Epithelial cell of esophagus (primary cell): ENCODE results near the gene NUP62.

ENCODE experiments used
- DNase-seq: peaks from one replicate; pipeline ENCODE4 v3.0.0; 2010; ENCODE audit warnings: low read depth
- H3K4me3 ChIP-seq: 2 replicates; pipeline ENCODE4 v1.5.1; 2011; ENCODE audit warnings: mild to moderate bottlenecking, low read length, control low read depth
- TF ChIP-seq, protein P1 (sequence below): IDR thresholded peaks from 2 replicates; pipeline ENCODE4 v1.5.1; 2011; ENCODE audit warnings: low read depth, mild to moderate bottlenecking, low read length, control low read depth, inconsistent platforms; ENCODE audit not compliant: insufficient read depth; ENCODE audit errors: missing control alignments

NUP62 gene

DNA sequence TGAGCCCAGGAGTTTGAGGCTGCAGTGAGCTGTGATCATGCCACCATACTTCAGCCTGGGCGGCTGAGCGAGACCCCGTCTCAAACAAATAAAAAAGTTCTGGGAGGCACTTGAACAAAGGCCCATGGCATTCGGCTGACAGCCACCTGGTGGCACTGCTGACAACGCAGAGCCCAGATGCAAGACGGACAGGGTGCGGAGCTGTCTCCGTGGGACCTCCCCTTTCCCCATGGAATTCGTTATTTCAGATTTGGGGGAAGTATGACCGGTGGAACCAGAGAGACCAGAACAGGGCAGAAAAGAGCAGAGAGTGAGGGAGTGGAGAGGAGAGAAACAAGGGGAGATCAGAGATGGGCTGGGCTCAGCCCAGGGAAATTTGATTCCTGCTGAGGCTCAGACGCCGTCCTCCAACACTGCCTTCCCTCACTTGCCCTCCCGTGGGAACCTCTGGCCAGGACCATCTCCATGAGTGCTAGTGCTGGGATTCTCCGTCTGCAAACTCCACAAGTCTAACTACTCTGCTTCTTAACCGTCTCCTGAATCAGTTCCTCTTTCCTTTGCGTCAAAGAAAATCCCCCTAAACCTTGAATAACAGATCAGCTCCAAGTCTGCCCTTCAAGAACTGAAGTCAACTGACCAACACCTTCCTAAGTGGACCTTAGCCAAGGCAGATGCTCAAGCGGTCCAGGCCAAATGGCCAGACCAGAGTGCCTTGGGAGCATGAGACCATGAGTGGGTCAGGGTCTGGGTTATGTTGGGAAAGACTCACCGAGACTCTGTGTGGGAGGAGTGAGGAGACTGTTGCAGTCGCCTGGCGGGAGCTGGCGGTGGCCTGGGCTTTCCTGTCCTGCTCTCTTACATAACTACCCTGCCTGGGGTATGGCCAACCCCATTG, 12.2 kb downstream of the NUP62 start:
- no peak overlapping the region for H3K4me3 ChIP-seq
- peak; percentile 35 for DNase-seq
- TF ChIP-seq, protein P1, sequence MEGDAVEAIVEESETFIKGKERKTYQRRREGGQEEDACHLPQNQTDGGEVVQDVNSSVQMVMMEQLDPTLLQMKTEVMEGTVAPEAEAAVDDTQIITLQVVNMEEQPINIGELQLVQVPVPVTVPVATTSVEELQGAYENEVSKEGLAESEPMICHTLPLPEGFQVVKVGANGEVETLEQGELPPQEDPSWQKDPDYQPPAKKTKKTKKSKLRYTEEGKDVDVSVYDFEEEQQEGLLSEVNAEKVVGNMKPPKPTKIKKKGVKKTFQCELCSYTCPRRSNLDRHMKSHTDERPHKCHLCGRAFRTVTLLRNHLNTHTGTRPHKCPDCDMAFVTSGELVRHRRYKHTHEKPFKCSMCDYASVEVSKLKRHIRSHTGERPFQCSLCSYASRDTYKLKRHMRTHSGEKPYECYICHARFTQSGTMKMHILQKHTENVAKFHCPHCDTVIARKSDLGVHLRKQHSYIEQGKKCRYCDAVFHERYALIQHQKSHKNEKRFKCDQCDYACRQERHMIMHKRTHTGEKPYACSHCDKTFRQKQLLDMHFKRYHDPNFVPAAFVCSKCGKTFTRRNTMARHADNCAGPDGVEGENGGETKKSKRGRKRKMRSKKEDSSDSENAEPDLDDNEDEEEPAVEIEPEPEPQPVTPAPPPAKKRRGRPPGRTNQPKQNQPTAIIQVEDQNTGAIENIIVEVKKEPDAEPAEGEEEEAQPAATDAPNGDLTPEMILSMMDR, result peak; percentile 55

DNA sequence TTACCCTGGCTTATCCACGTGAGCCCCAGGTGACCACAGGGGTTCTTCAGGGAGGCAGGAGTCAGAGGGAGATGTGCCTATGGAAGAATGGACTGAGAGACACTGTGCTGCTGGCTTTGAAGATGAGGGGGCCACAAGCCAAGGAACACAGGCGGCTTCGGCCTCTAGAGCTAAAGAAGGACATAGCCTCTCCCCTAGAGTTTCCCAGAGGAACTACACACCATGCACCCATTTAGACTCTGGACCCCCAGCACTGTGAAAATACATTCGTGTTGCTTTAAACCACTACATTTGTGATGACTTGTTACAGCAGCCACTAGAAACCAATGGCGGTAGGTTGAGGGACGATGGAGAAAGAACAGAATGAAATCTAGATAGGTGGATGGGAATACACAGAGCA, 14.0 kb downstream of the NUP62 start:
- TF ChIP-seq, protein P1, result peak; percentile 12
- no peak overlapping the region for H3K4me3 ChIP-seq

DNA sequence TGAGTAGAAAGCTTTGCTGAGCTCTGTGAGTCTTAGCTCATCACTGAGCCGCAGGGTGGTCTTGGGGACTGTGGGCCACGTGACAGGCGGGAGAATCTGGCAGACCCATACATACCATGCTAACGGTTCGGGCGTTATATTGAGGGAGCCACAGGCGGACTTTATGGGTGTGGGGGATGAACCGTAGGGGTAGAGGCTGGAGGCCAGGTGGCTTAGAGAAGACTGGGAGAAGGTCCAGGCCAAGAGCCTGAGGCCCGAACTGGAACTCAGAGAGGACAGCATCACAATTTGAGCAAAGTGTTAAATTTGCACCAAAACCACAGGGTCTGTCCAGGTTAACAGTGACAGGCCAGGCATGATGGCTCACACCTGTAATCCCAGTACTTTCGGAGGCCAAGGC, 15.6 kb downstream of the NUP62 start:
- TF ChIP-seq, protein P1, result no peak
- no peak for DNase-seq
- H3K4me3 ChIP-seq, result no peak overlapping the region

More for the DNA sequence above, 14.0 kb downstream of the NUP62 start:
- no peak for DNase-seq

DNA sequence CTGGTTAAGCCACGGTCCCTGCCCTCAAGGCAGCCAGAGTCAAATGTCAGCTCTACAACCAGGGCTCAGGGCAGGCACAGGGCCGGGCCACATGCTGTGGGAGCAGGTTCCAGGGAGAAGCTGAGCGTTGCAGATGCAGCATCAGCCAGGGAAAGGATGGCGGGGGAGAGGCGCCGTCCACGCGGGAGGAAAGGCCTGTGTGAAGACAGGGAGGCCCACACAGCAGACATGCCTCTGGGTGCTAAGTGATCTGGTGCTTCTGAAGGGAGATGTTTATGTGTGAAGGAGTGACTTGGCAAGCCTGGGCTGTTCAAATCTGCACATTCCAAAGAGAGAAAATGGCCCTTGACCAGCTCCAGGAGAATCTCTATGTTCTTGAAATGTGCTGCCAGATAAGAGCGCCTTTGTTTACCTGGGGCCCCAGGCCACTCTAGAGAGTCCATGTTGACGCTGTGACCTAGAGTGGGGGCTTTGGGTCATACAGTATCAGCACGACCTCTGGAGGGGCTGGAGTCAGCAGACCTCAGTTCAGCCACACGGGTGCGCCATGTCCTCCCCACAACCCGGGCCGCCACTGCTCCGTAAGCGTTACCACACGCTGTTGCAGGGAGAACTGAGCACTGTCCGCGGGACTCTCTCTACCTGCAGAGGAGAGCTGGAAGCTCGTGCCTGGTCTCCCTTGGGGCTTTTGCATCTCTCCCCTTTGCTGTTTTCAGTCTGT, 16.2 kb downstream of the NUP62 start:
- no peak for DNase-seq
- TF ChIP-seq, protein P1, result no peak
- no peak overlapping the region for H3K4me3 ChIP-seq

DNA sequence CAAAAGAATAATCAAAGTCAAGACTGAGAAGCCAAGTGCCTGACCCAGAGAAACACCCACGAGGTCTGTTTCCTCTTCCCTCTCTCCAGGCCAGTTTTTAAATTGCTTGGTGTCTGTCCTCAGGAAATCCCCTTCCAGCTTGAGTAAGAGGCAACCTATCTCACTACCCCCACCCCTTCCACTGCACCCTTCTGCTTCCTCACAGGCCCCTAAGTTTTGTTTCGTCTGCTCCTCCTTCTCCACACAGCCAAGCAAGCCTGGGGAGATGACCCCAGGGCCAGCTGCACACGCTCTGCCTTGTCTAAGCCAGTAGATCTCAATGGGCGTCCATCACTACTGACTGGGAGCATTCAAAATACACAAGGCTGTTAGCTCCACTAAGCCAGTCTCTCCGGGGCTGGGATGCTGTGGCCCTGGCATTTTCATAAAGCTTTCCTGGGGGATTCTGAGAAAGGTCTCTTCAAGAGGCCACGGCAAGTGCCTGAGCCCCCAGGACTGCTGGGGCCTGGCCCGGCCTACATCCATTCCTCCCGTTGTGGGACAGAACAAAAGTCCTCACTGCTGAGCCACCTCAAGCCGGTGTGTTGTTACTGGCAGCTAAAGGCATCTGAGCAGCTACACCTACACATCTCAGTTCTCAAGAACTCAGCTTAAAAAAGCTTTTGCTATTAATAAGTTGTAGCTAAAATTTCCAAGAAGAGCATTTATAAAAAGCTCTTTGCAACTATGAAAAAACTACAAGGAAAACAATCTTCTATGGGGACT, 17.7 kb downstream of the NUP62 start:
- H3K4me3 ChIP-seq, result no peak overlapping the region
- DNase-seq, result no peak
- TF ChIP-seq, protein P1, result no peak

DNA sequence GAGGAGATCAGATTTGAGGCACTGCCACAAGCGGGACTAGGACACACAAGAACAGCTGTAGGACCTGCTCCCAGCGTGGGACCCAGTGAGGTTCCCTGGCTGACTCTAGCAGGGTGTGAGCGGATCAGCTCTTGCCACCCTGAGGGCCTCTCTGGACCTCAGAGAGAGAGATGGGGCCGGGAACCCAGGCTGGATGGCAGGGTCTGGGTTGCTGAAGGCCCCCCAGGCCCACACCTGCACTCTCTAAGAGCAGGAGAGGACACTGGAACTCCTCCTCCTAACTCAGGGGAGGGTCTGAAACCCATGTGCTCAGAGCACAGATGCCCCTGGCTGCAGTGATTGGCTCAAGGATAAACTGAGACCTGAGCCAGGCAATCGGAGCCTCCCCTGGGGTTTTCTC, 19.1 kb downstream of the NUP62 start:
- H3K4me3 ChIP-seq, result no peak overlapping the region
- TF ChIP-seq, protein P1, result no peak
- no peak for DNase-seq
